Lung (tissue), 12 donors: Measurements from ENCODE around the gene CD200. TPM values are rescaled to one million over a fixed set of nuclear protein-coding genes. Genes with fewer than 3 reads are reported as not detected.
A peak's percentile ranks its signal among the peaks of the same experiment; 100 is the strongest.

Source experiments
- ATAC-seq: fragments of 200-7000 bp; cut with Tn5 transposase; one replicate; pipeline ENCODE4 v1.9.1; 2020; ENCODE audit warnings: moderate number of reproducible peaks; ENCODE audit not compliant: insufficient read depth, low FRiP score
- DNase-seq, 3 donors: peaks; one replicate each; pipeline ENCODE4 v3.0.0-alpha.2; 2013 to 2017
- H3K27ac ChIP-seq, 2 donors: one replicate each; pipeline ENCODE4 v1.5.1; 2013; ENCODE audit warnings: mild to moderate bottlenecking in 2 of 2, moderate library complexity in 2 of 2, control low read depth in 1 of 2, inconsistent platforms in 1 of 2, low read depth in 1 of 2, low read length in 1 of 2
- H3K27me3 ChIP-seq, 3 donors: one replicate each; pipeline ENCODE4 v1.5.1; 2013; ENCODE audit warnings: low read length in 2 of 3; ENCODE audit not compliant: control insufficient read depth in 3 of 3, insufficient read depth in 3 of 3
- H3K36me3 ChIP-seq, 4 donors: one replicate each; pipeline ENCODE4 v1.5.1; 2013; ENCODE audit warnings: low read length in 4 of 4, mild to moderate bottlenecking in 1 of 4, moderate library complexity in 1 of 4; ENCODE audit not compliant: control insufficient read depth in 4 of 4, insufficient read depth in 4 of 4
- H3K4me1 ChIP-seq, 5 donors: one replicate each; pipeline ENCODE4 v1.5.1; 2013; ENCODE audit warnings: low read length in 5 of 5, mild to moderate bottlenecking in 2 of 5, moderate library complexity in 1 of 5; ENCODE audit not compliant: control insufficient read depth in 5 of 5, insufficient read depth in 5 of 5
- H3K4me3 ChIP-seq: one replicate; pipeline ENCODE4 v1.5.1; 2013; ENCODE audit warnings: mild to moderate bottlenecking, control low read depth, moderate library complexity
- H3K9ac ChIP-seq, 2 donors: one replicate each; pipeline ENCODE4 v1.5.1; 2013; ENCODE audit warnings: low read length in 2 of 2, control low read depth in 1 of 2; ENCODE audit not compliant: insufficient read depth in 1 of 2
- H3K9me3 ChIP-seq, 4 donors: one replicate each; pipeline ENCODE4 v1.5.1; 2013; ENCODE audit warnings: low read length in 3 of 4, mild to moderate bottlenecking in 1 of 4, moderate library complexity in 1 of 4; ENCODE audit not compliant: control insufficient read depth in 4 of 4, insufficient read depth in 3 of 4
- CTCF ChIP-seq: IDR thresholded peaks from 2 replicates; pipeline ENCODE4 v1.5.1; 2012; ENCODE audit warnings: mild to moderate bottlenecking; ENCODE audit errors: control extremely low read depth, extremely low read depth
- WGBS, 2 donors: extraction: QIAGEN DNeasy Blood & Tissue Kit; methylation state at CpG; one replicate each; pipeline ENCODE4 v1.1.7; 2013; 5-methylcytosine and 5-hydroxymethylcytosine counted together
- polyA plus RNA-seq, 2 donors: library from polyadenylated mRNA; stranded (reverse); fragments of 200-250 nt; gene quantifications; one replicate each; pipeline ENCODE4 v1.2.1, GENCODE V29; 2013
- total RNA-seq, 2 donors: library from RNA; depleted of rRNA in 1 of 2; stranded (reverse); fragments of >200 nt in 1 of 2; gene quantifications; one replicate each; pipeline ENCODE4 v1.2.1, GENCODE V29; 2014 to 2021
- donor health status: control.
- donor health status: control.
- donor health status: Bipolar disorder and iron deficiency.
- donor health status: healthy.
- donor health status: DM: yes; HTN: yes; CAD: no.

CD200 gene
- total and polyA plus RNA-seq, 4 donors: 4.6 to 21.6 (median 6.0) TPM

DNA sequence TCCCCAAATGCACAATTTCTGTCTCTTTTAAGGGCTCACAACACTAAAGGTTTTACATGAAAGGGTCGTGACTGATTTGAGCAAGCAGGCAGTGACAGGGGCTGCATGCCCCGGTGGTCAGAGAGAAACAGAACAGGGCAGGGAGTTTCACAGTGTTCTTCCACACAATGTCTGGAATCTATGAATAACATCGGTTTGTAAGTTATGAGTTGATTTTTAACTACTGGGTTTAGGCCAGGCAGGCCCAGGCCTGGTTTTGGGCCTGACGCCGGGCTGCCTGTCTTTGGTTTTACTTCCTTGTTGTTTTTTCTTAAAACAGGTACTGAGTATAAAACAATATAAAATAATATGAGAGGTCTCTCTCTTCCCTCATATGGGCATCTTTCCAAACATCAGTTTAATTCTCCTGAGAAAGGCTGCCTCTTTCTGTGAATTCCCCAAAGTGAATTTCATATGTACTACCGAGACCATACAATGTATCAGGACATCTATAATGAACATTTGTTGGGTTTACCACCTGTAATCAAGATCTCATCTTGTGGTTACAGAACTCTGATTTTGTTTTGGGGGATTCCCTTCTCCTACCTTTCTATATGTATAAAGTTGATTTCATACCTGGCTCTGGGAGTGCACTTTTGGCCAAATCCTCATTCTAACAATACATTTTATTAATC is 74.4 kb downstream of the CD200 start:
- H3K4me3 ChIP-seq: no peak overlapping the region
- no peak for ATAC-seq

DNA sequence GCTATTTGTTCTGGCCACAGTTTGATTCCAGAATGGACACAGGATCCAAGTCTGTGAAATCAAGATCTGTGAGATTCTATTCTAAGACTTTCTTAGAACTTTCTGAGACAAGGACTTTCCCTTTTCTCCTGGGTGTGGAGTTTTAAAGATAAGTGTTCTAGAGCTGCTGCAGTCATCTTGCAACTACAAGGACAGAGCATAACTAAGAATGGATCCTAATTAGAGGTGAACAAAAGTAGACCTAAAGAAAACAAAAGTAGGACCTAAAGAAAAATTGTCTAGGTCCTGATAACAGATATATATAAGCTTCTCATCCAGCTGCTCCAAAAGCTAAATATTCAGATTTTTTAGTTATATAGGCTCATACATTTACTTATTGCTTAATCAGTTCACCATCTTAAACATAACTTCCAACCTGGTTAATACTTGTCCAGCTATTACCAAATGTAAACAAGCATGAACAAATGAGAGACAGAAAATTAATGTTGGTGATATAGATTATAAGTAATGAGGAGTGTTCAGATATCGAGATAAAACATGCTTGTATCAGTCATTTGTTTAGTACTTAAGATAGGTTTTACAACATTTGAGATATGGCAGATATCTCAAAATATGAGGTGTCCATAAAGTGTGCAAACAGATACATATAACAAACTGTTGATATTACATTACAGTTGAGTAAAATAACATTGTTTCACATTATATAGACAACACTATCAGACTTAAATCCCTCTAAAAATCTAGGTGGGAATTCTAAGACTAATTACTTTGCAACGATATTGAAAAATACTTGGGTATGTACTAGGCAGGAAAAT is 75.1 kb downstream of the CD200 start:
- WGBS, 2 donors: 74 to 84% methylated on average over 2 of the region's 2 CpGs
- Histone ChIP-seq H3K4me1 (no peaks in the 10 kb centered on the region), H3K4me3 (no peak overlapping the region), H3K36me3 (no peaks in the 10 kb centered on the region), H3K9me3 (no peaks in the 10 kb centered on the region), H3K27ac (no peak overlapping the region), H3K9ac (no peak overlapping the region), H3K27me3 (no peaks in the 10 kb centered on the region)
- no peak for TF ChIP-seq CTCF
- ATAC-seq (no peak), DNase-seq (no peak)

More for the DNA sequence above, 74.4 kb downstream of the CD200 start:
- H3K27me3 ChIP-seq: no peaks in the 10 kb centered on the region
- WGBS, 2 donors: 75 to 88% methylated on average over 6 of the region's 6 CpGs
- H3K36me3 ChIP-seq: no peaks in the 10 kb centered on the region
- H3K9ac ChIP-seq: no peak overlapping the region
- H3K27ac ChIP-seq: no peak overlapping the region
- H3K4me1 ChIP-seq: no peaks in the 10 kb centered on the region
- no peak for TF ChIP-seq CTCF
- H3K9me3 ChIP-seq: no peaks in the 10 kb centered on the region
- DNase-seq: no peak

- H3K4me1 ChIP-seq: peaks cover 0 to 4% (median 0%) of the 10 kb centered on the region in 5 donors
- ATAC-seq: no peak
These were observed 76.1 kb downstream of the CD200 start for GRCh38 chr3:112409041-112409440.

More at GRCh38 chr3:112409041-112409440, 76.1 kb downstream of the CD200 start:
- no peak overlapping the region for H3K4me3 ChIP-seq
- no peak overlapping the region for H3K27ac ChIP-seq
- H3K9me3 ChIP-seq: peaks cover 0 to 4% (median 0%) of the 10 kb centered on the region in 4 donors
- no peak overlapping the region for H3K9ac ChIP-seq
- no peaks in the 10 kb centered on the region for H3K36me3 ChIP-seq
- DNase-seq: peak in 1 of 3 donors; percentile 23
- H3K27me3 ChIP-seq: no peaks in the 10 kb centered on the region
- TF ChIP-seq CTCF: no peak
- WGBS, 2 donors: 73 to 86% methylated on average over 4 of the region's 4 CpGs
